ENCODE measurements around the gene DPP6. TPM values are rescaled to one million over a fixed set of nuclear protein-coding genes. Genes with fewer than 3 reads are reported as not detected.

Gene DPP6
- total RNA-seq, 1 experiment from 2014 or later: not detected

DNA sequence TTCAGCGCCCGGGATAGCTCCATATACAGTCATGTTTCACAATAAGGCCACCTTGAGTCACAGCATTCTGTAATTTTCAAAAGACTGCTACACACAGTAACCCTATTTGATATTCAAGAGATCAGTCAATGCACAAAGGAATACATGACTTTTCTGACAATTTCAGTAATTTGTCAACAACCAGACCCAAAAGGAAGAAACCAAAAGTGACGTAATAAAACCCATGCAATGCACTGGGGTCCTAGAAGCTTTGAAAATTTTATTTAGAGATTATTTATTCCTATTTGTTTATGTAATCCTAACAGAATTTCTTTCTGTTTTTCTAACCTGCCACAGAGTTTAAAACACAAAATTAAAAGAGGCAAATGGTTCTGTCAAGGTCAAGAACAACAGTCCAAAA is 421.2 kb downstream of the DPP6 start:
- POLR2A ChIA-PET (ENCODE audit: low non-redundant PET): no interaction called here
- no peak overlapping the region for H3K4me3 ChIP-seq (ENCODE audit: low read depth, low read length, poor library complexity, severe bottlenecking)
- intact Hi-C loops (cut with micrococcal nuclease; ENCODE audit: unreplicated experiment): no loop called here
- CTCF ChIA-PET: no interaction called here
- no peaks in the 10 kb centered on the region for H3K4me1 ChIP-seq (ENCODE audit: insufficient read depth, low read length, poor library complexity, severe bottlenecking)
- DNase-seq (ENCODE audit: low spot score): no peak
- H3K27me3 ChIP-seq (replicated peaks; ENCODE audit: insufficient read depth, low read depth, low read length, poor library complexity): no peaks in the 10 kb centered on the region
- BruUV-seq (replicated peaks): no TSS peak
- no peaks in the 10 kb centered on the region for H3K9me3 ChIP-seq (ENCODE audit: low read depth, low read length, poor library complexity, severe bottlenecking)
- TF ChIP-seq EZH2 (IDR thresholded peaks at IDR 0.05; ENCODE audit: borderline replicate concordance, low read depth, low read length, poor library complexity, severe bottlenecking): no peak
- TF ChIP-seq, protein P1, sequence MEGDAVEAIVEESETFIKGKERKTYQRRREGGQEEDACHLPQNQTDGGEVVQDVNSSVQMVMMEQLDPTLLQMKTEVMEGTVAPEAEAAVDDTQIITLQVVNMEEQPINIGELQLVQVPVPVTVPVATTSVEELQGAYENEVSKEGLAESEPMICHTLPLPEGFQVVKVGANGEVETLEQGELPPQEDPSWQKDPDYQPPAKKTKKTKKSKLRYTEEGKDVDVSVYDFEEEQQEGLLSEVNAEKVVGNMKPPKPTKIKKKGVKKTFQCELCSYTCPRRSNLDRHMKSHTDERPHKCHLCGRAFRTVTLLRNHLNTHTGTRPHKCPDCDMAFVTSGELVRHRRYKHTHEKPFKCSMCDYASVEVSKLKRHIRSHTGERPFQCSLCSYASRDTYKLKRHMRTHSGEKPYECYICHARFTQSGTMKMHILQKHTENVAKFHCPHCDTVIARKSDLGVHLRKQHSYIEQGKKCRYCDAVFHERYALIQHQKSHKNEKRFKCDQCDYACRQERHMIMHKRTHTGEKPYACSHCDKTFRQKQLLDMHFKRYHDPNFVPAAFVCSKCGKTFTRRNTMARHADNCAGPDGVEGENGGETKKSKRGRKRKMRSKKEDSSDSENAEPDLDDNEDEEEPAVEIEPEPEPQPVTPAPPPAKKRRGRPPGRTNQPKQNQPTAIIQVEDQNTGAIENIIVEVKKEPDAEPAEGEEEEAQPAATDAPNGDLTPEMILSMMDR (conservative IDR thresholded peaks at IDR 0.05; ENCODE audit: low read depth, low read length): no peak
- H3K36me3 ChIP-seq (ENCODE audit: insufficient read depth, low read length, poor library complexity, severe bottlenecking): no peaks in the 10 kb centered on the region
- H3K27ac ChIP-seq (ENCODE audit: low read depth, low read length, poor library complexity, severe bottlenecking): no peak overlapping the region

DNA sequence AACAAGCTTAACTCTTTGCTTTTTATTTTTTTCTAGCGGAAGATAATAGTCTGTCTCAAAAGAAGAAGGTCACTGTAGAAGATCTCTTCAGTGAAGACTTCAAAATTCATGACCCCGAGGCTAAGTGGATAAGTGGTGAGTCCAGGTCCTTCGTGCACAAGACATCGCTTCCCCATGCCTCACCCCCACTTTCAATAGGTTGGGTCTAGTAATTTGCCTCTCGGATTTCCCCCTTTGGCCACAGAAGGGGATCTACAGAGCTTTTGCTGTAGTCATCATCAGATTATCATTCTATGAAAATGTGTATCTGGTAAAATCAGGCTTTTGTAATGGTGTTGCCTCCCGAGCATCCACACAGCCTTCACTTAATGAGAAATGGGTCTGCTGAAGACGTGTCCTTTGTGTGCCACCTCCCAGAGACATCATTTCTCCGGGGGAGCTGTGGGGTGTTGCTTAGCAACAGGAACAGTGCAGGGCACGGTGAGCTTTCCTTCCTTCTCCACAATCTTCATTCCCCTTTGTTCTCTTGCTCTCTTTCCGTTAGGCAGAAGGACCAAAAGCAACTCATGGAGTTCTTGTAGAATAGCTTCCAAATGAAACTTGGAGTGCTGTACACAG is 422.8 kb downstream of the DPP6 start:
- no peaks in the 10 kb centered on the region for H3K4me1 ChIP-seq (ENCODE audit: insufficient read depth, low read length, poor library complexity, severe bottlenecking)
- H3K9me3 ChIP-seq (ENCODE audit: low read depth, low read length, poor library complexity, severe bottlenecking): no peaks in the 10 kb centered on the region
- no peak overlapping the region for H3K27ac ChIP-seq (ENCODE audit: low read depth, low read length, poor library complexity, severe bottlenecking)
- TF ChIP-seq, protein P1 (conservative IDR thresholded peaks at IDR 0.05; ENCODE audit: low read depth, low read length): no peak
- ChIA-PET CTCF (no interaction called here), POLR2A (ENCODE audit: low non-redundant PET) (no interaction called here)
- no peaks in the 10 kb centered on the region for H3K27me3 ChIP-seq (replicated peaks; ENCODE audit: insufficient read depth, low read depth, low read length, poor library complexity)
- no peaks in the 10 kb centered on the region for H3K36me3 ChIP-seq (ENCODE audit: insufficient read depth, low read length, poor library complexity, severe bottlenecking)
- no peak overlapping the region for H3K4me3 ChIP-seq (ENCODE audit: low read depth, low read length, poor library complexity, severe bottlenecking)
- DNase-seq (ENCODE audit: low spot score): no peak
- no TSS peak for BruUV-seq (replicated peaks)
- intact Hi-C loops (cut with micrococcal nuclease; ENCODE audit: unreplicated experiment): no loop called here

GRCh38 chr7:154475864-154476263 is 423.7 kb downstream of the DPP6 start:
- Histone ChIP-seq H3K36me3 (ENCODE audit: insufficient read depth, low read length, poor library complexity, severe bottlenecking) (no peaks in the 10 kb centered on the region), H3K27ac (ENCODE audit: low read depth, low read length, poor library complexity, severe bottlenecking) (no peak overlapping the region), H3K27me3 (replicated peaks; ENCODE audit: insufficient read depth, low read depth, low read length, poor library complexity) (no peaks in the 10 kb centered on the region), H3K9me3 (ENCODE audit: low read depth, low read length, poor library complexity, severe bottlenecking) (no peaks in the 10 kb centered on the region), H3K4me3 (ENCODE audit: low read depth, low read length, poor library complexity, severe bottlenecking) (no peak overlapping the region), H3K4me1 (ENCODE audit: insufficient read depth, low read length, poor library complexity, severe bottlenecking) (no peaks in the 10 kb centered on the region)
- POLR2A ChIA-PET (ENCODE audit: low non-redundant PET): no interaction called here
- no TSS peak for BruUV-seq (replicated peaks)
- no peak for DNase-seq (ENCODE audit: low spot score)
- CTCF ChIA-PET: no interaction called here
- intact Hi-C loops (cut with micrococcal nuclease; ENCODE audit: unreplicated experiment): no loop called here
- TF ChIP-seq EZH2 (IDR thresholded peaks at IDR 0.05; ENCODE audit: borderline replicate concordance, low read depth, low read length, poor library complexity, severe bottlenecking): no peak
- TF ChIP-seq, protein P1 (conservative IDR thresholded peaks at IDR 0.05; ENCODE audit: low read depth, low read length): no peak

All from A673 (cell line).